ENCODE data around the gene HCN3. TPM values are rescaled to one million over a fixed set of nuclear protein-coding genes. Genes with fewer than 3 reads are reported as not detected.
A peak's percentile ranks its signal among the peaks of the same experiment; 100 is the strongest.

Gene HCN3
- total RNA-seq, 1 experiment from 2014 or later, result 7.3 TPM

DNA sequence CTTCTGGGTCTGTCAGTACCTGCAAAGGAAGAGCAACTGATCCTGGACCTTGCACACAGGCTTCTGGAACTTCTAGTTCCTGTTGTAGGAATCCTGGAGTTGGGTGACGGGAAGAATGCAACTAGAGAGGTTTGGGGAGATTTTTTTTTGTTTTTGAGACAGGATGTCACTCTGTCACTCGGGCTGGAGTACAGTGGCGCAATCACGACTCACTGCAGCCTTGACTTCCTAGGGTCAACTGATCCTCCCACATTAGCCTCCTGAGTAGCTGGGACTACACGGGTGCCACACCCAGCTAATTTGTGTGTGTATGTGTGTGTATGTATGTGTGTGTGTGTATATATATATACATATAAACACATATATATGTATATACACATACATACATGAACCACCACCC, 40.8 kb upstream of the HCN3 start (continued):
- TF ChIP-seq SMAD3 (CRISPR knock-in tag; IDR thresholded peaks at IDR 0.05; ENCODE audit: borderline replicate concordance) (no peak), FOXK1 (CRISPR knock-in tag; IDR thresholded peaks at IDR 0.05) (no peak)
- TF ChIP-seq, protein P1, sequence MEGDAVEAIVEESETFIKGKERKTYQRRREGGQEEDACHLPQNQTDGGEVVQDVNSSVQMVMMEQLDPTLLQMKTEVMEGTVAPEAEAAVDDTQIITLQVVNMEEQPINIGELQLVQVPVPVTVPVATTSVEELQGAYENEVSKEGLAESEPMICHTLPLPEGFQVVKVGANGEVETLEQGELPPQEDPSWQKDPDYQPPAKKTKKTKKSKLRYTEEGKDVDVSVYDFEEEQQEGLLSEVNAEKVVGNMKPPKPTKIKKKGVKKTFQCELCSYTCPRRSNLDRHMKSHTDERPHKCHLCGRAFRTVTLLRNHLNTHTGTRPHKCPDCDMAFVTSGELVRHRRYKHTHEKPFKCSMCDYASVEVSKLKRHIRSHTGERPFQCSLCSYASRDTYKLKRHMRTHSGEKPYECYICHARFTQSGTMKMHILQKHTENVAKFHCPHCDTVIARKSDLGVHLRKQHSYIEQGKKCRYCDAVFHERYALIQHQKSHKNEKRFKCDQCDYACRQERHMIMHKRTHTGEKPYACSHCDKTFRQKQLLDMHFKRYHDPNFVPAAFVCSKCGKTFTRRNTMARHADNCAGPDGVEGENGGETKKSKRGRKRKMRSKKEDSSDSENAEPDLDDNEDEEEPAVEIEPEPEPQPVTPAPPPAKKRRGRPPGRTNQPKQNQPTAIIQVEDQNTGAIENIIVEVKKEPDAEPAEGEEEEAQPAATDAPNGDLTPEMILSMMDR (IDR thresholded peaks at IDR 0.05), result no peak

DNA sequence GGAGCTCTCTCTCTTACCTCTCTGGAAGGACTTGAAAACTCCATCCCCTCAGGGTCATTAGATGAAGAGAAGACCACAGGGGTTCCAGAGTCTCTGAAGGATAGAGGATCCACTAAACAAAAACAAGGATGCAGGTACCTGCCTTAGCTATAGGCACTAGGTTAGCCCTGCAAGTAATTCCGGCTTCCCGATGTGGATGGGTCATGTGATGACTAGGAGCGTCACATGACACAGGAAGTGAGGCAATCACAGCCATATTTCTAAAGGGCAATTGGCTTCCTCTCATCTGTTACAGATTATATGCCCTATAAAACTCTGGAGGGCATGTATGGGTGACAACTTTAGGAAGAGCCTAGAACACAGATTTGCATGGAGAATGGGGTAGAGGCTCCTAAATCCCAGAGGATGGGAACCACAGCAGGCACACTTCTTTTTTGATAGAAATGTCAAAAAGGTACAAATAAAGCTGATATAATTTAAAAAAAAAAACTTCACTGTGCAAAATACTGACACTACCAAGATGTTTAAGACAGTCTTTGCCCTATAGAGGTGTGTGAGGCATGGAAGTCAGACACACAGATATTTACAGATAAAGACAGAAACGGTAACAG, 36.1 kb upstream of the HCN3 start:
- peak; percentile 56 for DNase-seq (ENCODE audit: low spot score)

DNA sequence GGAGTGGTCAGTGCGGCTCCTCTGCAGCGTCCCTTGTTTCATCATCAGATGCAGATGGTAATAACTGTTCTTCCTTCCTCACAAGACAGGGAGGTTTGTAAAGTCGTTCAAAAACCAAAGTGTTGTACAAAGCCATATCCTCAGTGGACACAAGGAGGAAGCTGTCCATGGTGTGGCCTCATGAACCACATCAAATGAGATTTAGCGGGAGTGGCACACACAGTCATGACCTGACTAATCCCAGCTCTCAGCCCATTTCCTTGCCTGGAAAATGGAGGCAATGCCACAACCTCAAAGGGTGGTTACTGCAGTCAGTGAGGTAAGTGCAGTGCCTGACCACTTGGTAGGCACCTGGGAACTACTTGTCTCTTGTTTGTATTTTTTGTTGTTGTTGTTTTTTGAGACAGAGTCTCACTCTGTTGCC, 35.4 kb upstream of the HCN3 start:
- no peaks in the 10 kb centered on the region for H3K9me3 Mint-ChIP-seq
- peaks cover 35% of the 10 kb centered on the region for H3K27me3 Mint-ChIP-seq (ENCODE audit: low read depth)
- POLR2A ChIA-PET, result interaction anchor here (0.6 to 1.8 kb wide), 2 partner anchors 33 to 48 kb away, joined by 3 to 4 read pairs; no protein-coding TSS in a partner anchor
- DNase-seq (ENCODE audit: low spot score), result no peak
- H3K27ac Mint-ChIP-seq, result no peak overlapping the region
- CTCF ChIA-PET, result interaction anchor here (1.2 to 2.7 kb wide), 4 partner anchors 9 to 82 kb away, joined by 3 to 39 read pairs (median 4); no protein-coding TSS in a partner anchor
- ATAC-seq, result no peak
- TF ChIP-seq ZNF423 (CRISPR knock-in tag; IDR thresholded peaks at IDR 0.05) (no peak), ZNF121 (CRISPR knock-in tag; IDR thresholded peaks at IDR 0.05) (peak; percentile 69; the same call in 1 of the 2 replicates)
- H3K4me3 Mint-ChIP-seq, result no peak overlapping the region
- peaks cover 5% of the 10 kb centered on the region for H3K36me3 Mint-ChIP-seq
- H3K4me1 Mint-ChIP-seq, result peaks cover 28% of the 10 kb centered on the region

More for the DNA sequence above, 36.1 kb upstream of the HCN3 start:
- POLR2A ChIA-PET, result interaction anchor here (0.6 to 1.8 kb wide), 4 partner anchors 20 to 47 kb away, joined by 3 to 5 read pairs (median 4); partner anchors contain the start of genes SCAMP3 and THBS3
- no peaks in the 10 kb centered on the region for H3K9me3 Mint-ChIP-seq
- TF ChIP-seq PRRX2 (CRISPR knock-in tag; IDR thresholded peaks at IDR 0.05) (no peak), GABPB1 (CRISPR knock-in tag; IDR thresholded peaks at IDR 0.05) (peak; percentile 36; the same call in 1 of the 2 replicates), FOXK1 (CRISPR knock-in tag; IDR thresholded peaks at IDR 0.05) (0 out of 2 replicates have a peak, but pooled peaks have one; percentile 21), ZNF423 (CRISPR knock-in tag; IDR thresholded peaks at IDR 0.05) (no peak)
- TF ChIP-seq, protein P2, sequence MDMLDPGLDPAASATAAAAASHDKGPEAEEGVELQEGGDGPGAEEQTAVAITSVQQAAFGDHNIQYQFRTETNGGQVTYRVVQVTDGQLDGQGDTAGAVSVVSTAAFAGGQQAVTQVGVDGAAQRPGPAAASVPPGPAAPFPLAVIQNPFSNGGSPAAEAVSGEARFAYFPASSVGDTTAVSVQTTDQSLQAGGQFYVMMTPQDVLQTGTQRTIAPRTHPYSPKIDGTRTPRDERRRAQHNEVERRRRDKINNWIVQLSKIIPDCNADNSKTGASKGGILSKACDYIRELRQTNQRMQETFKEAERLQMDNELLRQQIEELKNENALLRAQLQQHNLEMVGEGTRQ (CRISPR knock-in tag; IDR thresholded peaks at IDR 0.05), result peak; percentile 99
- TF ChIP-seq, protein P3, sequence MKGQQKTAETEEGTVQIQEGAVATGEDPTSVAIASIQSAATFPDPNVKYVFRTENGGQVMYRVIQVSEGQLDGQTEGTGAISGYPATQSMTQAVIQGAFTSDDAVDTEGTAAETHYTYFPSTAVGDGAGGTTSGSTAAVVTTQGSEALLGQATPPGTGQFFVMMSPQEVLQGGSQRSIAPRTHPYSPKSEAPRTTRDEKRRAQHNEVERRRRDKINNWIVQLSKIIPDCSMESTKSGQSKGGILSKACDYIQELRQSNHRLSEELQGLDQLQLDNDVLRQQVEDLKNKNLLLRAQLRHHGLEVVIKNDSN (CRISPR knock-in tag; IDR thresholded peaks at IDR 0.05), result peak; percentile 99
- CTCF ChIA-PET, result interaction anchor here (0.6 to 2.7 kb wide), 6 partner anchors 10 to 83 kb away, joined by 3 to 39 read pairs (median 4); partner anchors contain the start of gene KRTCAP2
- peak overlapping the region; percentile 78 for H3K4me3 Mint-ChIP-seq
- H3K36me3 Mint-ChIP-seq, result peaks cover under 1% of the 10 kb centered on the region
- ATAC-seq, result no peak
- H3K27ac Mint-ChIP-seq, result peak overlapping the region; percentile 71
- H3K27me3 Mint-ChIP-seq (ENCODE audit: low read depth), result peaks cover 28% of the 10 kb centered on the region
- H3K4me1 Mint-ChIP-seq, result peaks cover 28% of the 10 kb centered on the region

DNA sequence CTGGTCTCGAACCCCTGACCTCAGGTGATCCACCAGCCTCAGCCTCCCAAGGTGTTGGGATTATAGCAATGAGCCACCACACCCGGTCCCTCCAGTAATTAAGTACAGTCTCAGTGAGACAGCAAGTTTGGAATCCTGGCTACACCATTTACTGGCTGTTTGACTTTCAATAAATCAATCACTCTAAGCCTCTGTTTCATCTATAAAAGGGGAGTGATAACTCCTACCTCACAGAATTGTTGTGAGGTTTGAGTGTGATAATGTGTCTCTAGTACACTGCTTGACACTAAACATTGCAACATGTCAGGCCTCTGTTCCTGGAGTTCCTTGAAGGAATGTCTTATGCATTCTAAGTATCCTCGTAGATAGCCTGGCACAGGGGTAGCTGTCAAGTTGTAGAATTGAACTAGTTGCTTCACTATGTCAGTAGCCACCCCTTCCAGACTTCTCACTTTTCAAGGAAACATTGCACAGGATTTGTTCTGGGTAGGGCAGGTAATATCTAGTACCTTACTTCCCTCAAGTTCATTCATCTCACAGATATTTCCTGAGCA, 34.4 kb upstream of the HCN3 start:
- ChIA-PET POLR2A (interaction anchor here (2.0 kb wide), 1 partner anchor 81 kb away, joined by 5 read pairs; no protein-coding TSS in a partner anchor), CTCF (interaction anchor here (0.7 to 2.7 kb wide), 4 partner anchors 8 to 903 kb away, joined by 3 to 39 read pairs (median 4); no protein-coding TSS in a partner anchor)
- ATAC-seq, result no peak
- Mint-ChIP-seq H3K27ac (no peak overlapping the region), H3K9me3 (no peaks in the 10 kb centered on the region), H3K27me3 (ENCODE audit: low read depth) (peaks cover 41% of the 10 kb centered on the region), H3K4me1 (peaks cover 28% of the 10 kb centered on the region), H3K36me3 (peaks cover 10% of the 10 kb centered on the region), H3K4me3 (peak overlapping the region; percentile 78)
- no peak for DNase-seq (ENCODE audit: low spot score)
- TF ChIP-seq MYBL2 (CRISPR knock-in tag; IDR thresholded peaks at IDR 0.05) (no peak), GRHL2 (CRISPR knock-in tag; IDR thresholded peaks at IDR 0.05; ENCODE audit: insufficient replicate concordance, severe bottlenecking) (no peak), SMAD4 (CRISPR knock-in tag; IDR thresholded peaks at IDR 0.05) (no peak), ZNF396 (CRISPR knock-in tag; IDR thresholded peaks at IDR 0.05; ENCODE audit: borderline replicate concordance) (no peak)
